Measurements from ENCODE around the gene XPNPEP2.

XPNPEP2 gene, protein sequence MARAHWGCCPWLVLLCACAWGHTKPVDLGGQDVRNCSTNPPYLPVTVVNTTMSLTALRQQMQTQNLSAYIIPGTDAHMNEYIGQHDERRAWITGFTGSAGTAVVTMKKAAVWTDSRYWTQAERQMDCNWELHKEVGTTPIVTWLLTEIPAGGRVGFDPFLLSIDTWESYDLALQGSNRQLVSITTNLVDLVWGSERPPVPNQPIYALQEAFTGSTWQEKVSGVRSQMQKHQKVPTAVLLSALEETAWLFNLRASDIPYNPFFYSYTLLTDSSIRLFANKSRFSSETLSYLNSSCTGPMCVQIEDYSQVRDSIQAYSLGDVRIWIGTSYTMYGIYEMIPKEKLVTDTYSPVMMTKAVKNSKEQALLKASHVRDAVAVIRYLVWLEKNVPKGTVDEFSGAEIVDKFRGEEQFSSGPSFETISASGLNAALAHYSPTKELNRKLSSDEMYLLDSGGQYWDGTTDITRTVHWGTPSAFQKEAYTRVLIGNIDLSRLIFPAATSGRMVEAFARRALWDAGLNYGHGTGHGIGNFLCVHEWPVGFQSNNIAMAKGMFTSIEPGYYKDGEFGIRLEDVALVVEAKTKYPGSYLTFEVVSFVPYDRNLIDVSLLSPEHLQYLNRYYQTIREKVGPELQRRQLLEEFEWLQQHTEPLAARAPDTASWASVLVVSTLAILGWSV
- total RNA-seq: 0.12 to 1.7 (median 0.83) reads per million in 4 donors

DNA sequence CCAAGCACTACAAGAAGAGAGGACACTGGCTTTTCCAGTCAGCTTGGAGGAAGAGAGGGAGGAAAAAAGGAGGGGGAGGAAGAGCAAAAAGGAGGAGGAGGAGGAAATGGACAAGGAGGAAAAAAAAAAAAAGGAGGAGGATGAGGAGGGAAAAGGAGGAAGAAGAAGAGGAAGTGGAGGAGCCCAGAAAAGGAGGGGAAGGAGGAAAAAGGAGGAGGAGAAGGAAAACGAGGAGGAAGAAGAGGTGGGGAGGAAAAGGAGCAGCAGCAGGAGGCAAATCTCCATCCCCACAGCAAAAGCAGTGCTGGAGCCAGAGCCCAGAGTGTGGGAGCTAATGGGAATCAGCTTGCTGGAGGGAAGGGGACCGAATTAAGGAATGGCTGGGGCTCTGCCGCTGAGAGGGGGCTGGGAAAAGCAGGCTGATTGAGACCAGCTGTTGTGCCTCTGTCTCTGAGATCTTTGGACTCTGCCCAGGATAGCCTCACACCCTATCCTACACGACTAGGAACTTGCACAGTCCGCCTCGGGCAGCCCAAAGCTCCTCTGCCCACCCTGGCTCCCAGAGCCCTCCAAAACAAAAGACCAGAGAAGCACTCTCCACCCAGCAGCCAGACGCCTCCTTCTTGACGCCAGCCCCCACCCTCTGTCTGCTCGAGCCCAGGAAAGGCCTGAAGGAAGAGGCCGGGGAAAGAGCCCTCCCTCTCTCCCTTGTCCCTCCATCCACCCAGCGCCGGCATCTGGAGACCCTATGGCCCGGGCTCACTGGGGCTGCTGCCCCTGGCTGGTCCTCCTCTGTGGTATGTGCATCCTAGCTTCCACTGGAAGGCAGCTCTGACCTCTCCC is at the start of gene XPNPEP2:
TSS of gene XPNPEP2 (plus strand) at position 514 of the 843 bp plus-strand sequence. CDS start at position 749, 235 bp downstream.
- no peak for DNase-seq

DNA sequence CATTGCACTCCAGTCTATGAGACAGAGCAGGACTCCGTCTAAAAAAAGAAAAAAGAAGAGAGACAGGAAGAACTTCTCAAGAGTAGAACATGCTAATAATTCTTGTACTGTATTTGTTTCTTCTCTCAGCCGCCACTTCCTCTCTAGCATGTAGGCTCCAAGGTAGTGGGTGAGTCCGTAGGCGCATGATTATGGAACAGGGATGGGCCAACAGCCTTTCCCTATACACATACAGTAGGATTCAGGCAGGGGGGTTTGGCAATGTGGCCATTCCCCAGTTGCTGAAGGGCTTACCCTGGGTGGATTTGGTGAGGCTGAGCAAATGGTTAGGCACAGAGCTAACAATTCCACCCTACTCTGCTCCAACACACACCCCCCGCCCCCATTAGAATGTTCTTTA is 49.0 kb upstream of the XPNPEP2 start:
- no peak for DNase-seq

DNA sequence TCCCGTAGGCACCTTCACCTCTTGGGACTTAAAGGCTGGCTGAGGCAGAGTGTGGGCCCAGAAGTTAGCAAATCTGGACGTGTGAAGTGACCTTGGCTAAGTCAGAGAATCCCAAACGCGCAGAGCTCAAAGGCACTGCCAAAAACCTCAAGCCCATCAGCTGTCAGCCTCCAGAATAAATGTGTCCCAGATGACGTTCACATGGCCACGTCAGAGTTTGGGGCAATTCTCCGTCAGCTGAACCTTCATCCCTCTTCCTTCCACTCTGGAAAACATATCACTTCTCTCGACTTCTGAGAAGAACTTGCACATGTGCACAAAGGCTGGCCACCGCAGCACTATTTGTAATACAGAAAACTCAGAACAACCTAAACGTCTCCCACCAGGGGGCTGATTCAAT is 48.3 kb upstream of the XPNPEP2 start:
- no peak for DNase-seq

GRCh38 chrX:129693354-129693753 is 45.4 kb upstream of the XPNPEP2 start:
- no peak for DNase-seq

DNA sequence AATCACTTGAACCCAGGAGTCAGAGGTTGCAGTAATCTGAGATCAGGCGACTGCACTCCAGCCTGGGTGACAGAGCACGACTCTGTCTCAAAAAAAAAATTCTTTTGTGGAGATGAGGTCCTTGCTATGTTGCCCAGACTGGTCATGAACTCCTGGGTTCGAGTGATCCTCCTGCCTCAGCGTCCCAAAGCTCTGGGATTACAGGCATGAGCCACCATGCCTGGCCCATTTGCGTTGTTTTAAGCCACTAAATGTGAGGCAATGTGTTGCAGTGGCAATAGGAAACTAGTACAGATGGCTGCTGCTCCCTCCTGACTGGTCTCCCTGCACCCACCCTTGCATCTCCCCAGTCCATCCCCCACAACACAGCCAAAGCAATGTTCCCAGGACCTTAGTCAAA is 44.0 kb upstream of the XPNPEP2 start:
- no peak for DNase-seq

GRCh38 chrX:129695535-129695934 is 43.2 kb upstream of the XPNPEP2 start:
- DNase-seq: no peak

- DNase-seq: no peak
Observed at GRCh38 chrX:129695937-129696336, 42.8 kb upstream of the XPNPEP2 start.

DNA sequence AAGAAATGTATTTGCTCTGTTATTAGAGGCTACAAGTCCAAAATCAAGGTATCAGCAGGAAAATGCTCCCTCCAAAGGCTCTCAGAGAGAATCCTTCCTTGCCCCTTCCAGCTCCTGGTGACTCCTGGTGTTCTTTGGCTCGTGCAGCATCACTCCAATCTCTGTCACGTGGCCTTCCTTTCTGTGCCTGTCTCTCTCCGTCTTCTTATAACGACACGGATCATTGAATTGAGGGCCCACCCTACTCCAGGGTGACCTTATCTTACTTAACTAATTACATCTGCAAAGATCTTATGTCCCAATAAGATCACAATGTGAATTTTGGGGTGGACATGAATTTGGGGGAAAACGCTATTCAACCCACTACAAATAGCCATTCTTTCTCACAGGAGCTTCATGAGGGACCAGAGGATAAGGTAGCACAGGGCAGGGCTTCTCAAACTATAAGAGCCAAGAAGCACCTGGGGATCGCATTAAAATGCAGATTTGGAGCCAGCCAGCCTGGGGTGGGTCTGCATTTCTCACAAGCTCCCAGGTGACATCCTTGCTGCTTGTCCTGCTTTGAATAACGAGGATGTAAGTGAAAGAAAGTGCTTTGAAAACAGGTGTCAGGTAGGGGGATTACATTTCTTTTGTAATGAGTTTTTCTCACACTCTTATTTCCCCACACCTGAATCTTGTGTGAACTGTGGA is 42.2 kb upstream of the XPNPEP2 start:
- no peak for DNase-seq

DNA sequence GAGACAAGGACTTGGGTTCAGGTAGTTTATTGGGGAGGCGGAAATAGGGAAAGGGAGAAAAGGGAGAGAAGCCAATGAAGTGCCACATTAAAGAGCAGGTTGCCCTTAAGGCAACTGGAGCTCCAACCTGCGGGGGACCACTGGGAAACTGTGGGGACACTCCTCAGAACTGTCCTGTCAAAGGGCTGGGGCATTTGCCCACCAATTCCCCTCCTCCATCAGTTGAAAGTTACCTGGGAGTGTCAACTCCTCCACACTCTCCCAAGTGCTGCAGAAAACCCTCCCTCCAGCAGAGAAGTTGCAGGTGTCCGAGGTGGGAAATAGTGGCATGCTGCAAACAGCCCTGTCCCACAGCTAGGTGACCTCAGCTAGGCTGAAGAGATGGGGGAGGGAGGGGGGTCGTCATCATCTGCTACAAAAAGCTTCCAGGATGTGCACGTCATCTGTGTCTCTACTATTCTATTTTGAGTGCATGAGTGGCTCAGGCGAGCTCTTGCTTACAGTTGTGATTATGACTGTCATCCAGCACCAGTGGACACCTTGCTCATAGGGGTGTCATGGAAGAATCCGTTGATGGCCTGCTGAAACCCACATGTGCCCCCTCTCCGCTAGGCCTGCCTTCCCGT is 41.5 kb upstream of the XPNPEP2 start:
- no peak for DNase-seq

GRCh38 chrX:129698150-129698549 is 40.6 kb upstream of the XPNPEP2 start:
- no peak for DNase-seq

GRCh38 chrX:129700536-129700935 is 38.2 kb upstream of the XPNPEP2 start:
- no peak for DNase-seq

DNA sequence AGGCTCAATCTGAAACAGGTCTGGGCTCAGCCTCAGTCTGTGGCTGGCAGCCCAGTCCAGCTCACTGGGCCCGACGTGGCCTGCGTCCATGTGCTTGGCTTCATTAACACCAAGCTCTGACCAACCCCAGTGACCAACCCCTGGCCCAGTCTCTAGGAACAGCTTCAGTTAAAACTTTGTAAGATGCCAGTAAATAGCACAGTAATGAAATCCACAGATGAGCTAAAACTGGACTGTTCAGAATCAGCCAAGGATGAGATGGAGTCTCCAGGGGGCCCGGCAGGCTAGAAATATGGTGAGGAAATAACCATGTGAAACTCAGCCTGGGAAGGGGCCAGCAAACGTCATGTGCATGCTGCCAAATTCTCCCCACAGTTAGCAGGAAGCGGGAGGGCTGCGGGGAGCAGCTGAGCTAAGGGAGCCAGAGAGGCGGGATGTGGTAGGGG is 37.1 kb upstream of the XPNPEP2 start:
- no peak for DNase-seq

GRCh38 chrX:129704491-129704890 is 34.3 kb upstream of the XPNPEP2 start:
- DNase-seq: no peak

- no peak for DNase-seq
Observed at GRCh38 chrX:129705377-129705925, 33.3 kb upstream of the XPNPEP2 start.

DNA sequence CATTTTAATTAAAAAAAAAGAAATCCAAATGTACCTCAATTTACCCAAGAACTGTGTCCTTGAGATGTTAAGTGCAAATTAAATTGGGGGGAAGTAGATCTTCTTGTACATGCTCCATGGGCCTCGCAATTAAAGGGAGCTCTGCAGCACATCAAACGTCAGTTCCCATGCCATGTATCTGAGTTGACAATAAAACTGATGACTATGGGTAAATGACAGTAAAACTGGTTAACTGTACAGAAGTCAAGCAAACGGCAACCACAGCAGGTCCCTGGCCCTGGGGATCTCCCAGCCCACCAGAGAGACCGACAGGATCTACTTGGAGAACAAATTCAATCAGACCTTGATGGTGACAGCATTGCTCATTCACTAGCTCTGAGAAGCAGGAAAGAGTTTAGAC is 32.8 kb upstream of the XPNPEP2 start:
- DNase-seq: no peak

DNA sequence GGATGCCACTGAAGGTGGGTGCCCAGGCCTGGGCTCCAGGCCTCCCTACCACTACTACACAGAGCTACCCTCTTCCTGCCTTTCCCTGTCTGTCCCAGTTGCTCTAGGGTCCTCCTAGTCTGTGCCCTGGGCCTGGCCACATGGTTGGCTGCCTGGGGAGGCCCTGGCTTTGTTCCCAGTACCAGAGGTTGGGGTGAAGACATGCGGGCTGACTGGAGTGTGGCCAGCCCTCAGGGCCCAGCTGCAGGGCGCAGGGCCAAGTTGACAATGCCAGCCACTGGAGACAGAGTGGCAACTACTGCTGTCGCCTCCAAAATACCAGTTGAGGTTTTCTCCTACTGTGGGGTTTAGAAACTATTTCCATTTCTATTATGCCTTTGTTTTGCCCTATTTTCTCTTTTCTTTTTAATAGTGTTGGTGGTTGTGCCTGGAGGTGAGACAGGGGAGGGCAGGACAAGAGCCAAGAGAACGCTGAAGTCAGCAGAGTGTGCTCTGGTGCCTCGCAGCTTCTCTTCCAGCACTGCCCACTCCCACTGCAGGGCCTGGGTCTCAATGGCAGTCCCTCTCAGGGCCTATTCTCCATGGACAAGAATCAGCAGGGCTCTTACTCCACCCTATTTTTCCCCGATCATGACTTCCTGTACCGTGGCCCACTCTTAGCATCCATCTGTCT is 32.2 kb upstream of the XPNPEP2 start:
- DNase-seq: no peak

- no peak for DNase-seq
Observed at GRCh38 chrX:129714581-129714980, 24.2 kb upstream of the XPNPEP2 start.

GRCh38 chrX:129716507-129716906 is 22.3 kb upstream of the XPNPEP2 start:
- no peak for DNase-seq

GRCh38 chrX:129717892-129718291 is 20.9 kb upstream of the XPNPEP2 start:
- no peak for DNase-seq

GRCh38 chrX:129718676-129719075 is 20.1 kb upstream of the XPNPEP2 start:
- DNase-seq: no peak

GRCh38 chrX:129719268-129719667 is 19.5 kb upstream of the XPNPEP2 start:
- no peak for DNase-seq

Measured in T-helper 1 cell (primary cell).